Subcutaneous adipose tissue (tissue), 4 donors: ENCODE data around the gene ZNF236. TPM values are rescaled to one million over a fixed set of nuclear protein-coding genes. Genes with fewer than 3 reads are reported as not detected.

ENCODE experiments used
- total RNA-seq, 4 donors: library from RNA; depleted of rRNA; stranded (reverse); fragments of >200 nt; gene quantifications; one replicate each; pipeline ENCODE4 v1.1.0, GENCODE V29; 2016
- TF ChIP-seq, protein P1 (sequence below): fragments of 450-650 bp; IDR thresholded peaks from one replicate; pipeline ENCODE4 v1.5.1; 2016; ENCODE audit warnings: low read depth, mild to moderate bottlenecking, control low read depth, antibody characterized with exemption, moderate library complexity

The ZNF236 gene
- total RNA-seq, 4 donors from 2014 or later: 11.4 to 15.5 (median 13.8) TPM

DNA sequence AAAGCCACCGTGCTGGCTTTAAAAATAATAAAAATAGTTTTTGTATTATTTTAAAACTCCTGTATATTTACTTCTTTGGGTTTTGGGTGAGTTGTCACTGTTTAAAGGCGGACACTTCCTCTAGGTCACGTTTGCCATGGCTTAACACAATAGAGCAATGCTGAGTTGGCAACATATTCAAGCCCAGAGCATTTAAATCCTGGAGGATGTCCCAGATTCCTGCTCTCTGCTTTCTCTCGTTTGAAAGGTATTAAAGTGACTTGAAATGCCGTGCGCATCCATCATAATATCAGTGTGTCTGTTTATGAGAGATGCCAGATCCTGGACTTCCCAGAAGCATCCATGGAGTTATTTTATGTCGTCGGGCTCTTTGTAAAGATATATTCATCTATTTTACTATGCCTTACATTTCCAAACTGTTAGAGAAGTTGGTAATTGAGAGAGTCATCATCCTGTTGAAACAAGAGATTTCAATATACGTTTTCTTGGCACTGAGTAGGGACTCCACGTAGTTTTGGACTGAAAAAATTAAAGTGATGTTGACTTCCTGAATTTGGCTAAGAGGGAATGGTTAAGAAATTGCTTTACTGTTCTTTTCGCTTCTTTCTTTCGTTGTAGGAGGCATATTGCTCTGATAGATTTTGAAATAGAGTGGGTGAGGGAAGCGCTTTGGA, 150.6 kb downstream of the ZNF236 start:
- TF ChIP-seq, protein P1, sequence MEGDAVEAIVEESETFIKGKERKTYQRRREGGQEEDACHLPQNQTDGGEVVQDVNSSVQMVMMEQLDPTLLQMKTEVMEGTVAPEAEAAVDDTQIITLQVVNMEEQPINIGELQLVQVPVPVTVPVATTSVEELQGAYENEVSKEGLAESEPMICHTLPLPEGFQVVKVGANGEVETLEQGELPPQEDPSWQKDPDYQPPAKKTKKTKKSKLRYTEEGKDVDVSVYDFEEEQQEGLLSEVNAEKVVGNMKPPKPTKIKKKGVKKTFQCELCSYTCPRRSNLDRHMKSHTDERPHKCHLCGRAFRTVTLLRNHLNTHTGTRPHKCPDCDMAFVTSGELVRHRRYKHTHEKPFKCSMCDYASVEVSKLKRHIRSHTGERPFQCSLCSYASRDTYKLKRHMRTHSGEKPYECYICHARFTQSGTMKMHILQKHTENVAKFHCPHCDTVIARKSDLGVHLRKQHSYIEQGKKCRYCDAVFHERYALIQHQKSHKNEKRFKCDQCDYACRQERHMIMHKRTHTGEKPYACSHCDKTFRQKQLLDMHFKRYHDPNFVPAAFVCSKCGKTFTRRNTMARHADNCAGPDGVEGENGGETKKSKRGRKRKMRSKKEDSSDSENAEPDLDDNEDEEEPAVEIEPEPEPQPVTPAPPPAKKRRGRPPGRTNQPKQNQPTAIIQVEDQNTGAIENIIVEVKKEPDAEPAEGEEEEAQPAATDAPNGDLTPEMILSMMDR: no peak

DNA sequence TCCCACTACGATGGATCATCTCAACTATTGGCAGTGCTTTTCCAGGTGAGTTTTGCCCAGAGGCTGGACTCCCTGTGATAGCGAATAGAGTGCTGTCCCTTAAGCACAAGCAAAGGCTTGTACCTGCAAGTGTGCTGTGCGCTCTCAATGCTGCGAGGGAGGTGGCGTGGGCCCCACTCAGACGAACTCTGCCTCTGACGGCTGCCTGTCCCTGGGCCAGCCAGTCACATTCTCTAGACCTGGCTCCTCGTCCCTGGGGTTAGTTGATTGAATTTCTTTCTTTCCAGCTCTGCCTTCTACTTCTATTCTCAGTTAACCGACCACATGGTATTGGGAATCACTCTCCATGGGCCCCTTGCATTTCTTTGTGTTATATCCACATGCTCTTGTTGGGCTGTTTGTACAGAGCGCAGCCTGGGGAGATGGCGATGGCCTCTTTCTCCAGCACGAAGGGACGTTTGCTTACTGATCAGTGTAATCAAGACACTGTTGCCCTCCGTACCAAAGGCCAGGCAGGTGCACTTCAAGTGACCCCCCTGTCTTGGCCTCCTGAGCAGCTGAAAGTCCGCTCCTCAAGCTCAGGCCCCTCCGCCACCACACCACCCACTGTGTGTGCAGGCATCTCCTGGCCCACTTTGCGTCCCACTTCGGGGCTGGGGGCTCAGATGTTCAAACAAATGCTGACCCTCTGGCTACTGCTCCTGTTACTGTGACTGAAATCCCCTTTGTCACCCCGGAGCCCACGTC, 151.3 kb downstream of the ZNF236 start:
- TF ChIP-seq, protein P1: no peak

DNA sequence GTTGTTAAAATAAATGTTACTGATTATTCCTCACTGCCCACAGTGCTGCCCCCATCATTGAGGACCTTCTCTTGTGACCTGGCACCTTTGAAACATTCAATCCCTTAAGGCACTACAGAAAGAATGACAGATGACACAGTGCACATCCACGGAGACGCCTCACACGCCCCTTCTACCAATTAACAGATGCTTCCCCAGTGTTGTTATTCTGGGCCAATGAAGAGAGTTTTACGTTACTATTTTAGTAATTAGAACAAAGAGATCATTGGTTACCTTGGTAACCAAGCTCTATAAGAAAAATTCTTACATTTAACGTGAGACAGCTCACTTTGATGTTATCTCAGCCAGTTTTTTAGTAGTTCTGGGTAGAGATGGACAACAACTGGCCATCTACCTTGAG, 152.0 kb downstream of the ZNF236 start:
- TF ChIP-seq, protein P1: no peak

DNA sequence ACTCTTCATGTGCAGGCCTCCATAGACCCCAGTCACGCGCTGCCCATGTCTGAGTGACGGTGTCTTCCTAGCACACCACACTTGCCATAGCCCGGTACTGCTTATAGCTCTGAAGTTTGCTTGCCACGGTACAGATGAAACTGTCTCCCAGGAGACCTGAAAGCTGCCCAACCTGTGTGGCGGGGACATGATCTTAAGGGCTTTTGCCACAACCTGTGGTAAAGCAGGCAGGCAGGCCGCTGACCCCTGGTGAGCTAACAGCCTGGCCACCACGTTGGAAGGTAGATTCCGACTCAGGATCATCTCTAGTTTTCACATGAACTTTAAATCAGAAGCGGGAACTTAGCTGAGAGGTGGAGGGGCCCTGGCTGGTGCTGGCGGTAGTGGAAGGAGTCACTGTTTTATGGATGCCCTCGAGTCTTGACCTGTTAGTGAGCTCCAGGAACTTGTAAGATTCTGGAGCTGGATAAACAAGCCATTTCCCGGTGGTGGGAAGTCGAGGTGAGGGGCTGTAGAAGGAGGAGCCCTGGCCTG, 153.3 kb downstream of the ZNF236 start:
- TF ChIP-seq, protein P1: no peak

DNA sequence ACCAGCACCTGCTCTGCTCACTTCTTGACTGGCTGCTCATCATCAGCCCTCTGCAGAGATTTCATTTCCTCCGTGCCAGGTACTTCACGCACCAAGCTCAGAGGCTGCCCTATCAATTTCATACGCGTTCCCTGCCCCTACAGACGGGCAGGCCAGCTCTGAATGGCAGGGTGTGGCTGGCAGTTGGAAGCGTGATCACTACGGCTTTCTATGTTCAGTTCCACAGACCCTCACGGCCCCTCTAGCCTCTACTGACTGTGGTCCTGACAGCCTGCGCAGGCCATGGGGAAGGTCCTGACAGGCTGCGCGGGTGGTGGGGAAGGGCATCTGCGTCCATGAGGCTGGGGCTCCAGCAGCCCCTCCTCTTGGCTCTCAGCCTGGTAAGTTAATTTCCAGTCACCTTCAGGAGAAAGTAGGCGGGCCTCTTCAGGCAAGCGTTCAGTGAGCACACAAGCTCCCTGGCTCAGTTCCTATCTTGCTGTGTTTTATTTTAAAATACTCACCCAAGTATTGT, 154.8 kb downstream of the ZNF236 start:
- TF ChIP-seq, protein P1: no peak

DNA sequence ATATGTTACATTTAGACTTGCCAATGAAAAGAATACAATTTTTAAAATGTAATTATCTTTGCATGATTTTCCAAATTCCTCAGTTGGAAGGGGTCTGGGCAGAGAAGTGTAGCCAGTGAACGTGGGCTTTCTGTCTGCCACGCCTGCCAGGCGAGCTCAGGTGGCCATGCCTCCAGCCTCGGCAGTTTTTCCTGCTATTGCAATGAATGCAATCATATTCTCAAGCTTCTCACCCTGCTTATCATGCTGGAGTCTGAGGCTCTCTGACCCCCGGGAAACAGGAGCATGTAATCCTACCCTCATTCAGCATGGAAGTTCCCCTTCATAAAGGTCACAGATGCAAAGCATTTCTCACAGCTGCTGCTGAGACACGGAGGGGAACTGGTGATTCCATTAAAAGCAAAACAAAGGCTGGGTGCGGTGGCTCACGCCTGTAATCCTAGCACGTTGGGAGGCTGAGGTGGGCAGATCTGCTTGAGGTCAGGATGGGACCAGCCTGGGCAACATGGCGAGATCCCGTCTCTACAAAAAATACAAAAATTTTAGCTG, 155.4 kb downstream of the ZNF236 start:
- TF ChIP-seq, protein P1: no peak

DNA sequence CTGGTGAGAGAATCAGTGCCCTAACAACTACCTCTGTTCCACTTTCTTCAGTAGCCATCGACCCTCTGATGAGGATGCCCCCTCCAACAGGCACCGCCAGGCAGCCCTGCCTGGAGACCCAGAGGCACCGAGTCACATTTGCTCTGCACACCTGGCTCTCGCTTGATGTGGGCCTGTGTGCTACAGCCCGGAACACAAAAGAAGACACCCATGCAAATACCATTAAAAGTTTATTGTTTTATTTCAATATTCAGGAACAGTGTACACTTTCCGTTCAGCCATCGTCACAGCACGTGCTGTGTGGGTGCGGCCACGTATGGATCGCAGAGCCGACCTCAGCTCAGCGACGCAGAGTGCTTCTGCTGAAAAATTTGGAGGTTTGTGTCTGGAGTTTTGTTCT, 156.3 kb downstream of the ZNF236 start:
- TF ChIP-seq, protein P1: no peak
